HG03520 (cell line): ENCODE measurements around the gene PROM2.

ENCODE experiments used
- ATAC-seq: cut with Tn5 transposase; IDR thresholded peaks from one replicate; pipeline ENCODE4 v1.9.1; 2021; ENCODE audit warnings: mild to moderate bottlenecking, moderate library complexity; ENCODE audit not compliant: unreplicated experiment

PROM2 gene

DNA sequence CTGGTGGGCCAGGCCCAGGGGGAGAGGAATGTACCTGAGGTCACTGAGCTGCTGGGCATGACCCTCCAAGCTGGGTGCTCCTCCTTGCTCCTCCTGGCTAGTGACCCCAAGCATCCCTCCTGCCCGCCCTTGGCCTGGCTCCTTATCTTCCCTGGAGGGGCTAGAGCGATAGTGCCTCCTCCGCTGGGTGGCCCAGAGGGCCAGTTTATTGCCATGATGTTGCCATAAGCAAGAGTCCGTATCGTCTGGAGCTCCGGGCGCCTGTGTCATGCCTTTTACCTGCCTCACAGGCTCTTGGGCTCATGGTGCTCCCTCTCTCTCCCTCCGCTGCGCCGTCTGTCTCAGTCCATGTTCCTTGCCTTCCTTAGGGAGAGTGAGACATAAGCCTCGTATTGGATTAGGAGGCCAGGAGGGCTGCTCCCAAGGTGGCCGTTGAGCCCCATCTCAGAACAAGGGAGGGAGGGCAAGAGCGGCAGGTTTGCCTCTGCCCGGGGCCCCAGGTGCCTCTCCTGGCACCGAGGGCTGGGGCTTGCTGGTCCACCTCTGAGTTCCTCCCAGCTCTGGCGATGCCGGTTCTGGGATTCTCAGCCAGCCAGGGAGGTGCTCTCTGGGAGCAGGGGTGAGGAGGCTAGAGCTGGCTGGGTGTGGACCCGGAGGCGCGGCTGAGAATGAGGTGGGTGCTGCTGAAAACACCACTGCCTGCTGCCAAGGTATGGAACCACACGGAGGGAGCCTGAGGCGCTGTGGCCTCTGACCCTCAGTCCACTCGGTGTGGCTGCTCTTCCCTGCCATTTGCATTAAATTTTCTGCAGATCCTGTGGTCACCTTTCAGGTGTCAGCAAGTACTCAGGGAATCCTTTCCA is 45.5 kb downstream of the PROM2 start:
- ATAC-seq = no peak

DNA sequence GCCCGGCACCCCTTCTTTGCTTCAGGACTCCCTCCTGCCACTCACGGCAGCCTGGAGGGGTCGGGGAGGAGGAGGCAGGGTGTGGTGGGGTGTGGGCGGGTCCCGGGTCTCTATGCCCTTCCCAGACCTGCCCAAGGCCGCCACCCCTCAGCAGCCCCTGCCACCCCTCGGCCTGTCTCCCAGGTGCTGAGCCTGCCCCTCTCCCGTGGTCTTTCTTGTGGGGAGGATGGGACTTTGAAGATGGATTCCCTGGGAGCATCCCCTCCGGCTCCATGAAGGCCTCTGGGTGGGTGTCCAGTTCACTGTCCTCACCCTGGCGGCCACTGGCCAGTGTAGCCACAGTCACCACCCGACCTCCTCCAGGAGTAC is 46.1 kb downstream of the PROM2 start:
- ATAC-seq = no peak

DNA sequence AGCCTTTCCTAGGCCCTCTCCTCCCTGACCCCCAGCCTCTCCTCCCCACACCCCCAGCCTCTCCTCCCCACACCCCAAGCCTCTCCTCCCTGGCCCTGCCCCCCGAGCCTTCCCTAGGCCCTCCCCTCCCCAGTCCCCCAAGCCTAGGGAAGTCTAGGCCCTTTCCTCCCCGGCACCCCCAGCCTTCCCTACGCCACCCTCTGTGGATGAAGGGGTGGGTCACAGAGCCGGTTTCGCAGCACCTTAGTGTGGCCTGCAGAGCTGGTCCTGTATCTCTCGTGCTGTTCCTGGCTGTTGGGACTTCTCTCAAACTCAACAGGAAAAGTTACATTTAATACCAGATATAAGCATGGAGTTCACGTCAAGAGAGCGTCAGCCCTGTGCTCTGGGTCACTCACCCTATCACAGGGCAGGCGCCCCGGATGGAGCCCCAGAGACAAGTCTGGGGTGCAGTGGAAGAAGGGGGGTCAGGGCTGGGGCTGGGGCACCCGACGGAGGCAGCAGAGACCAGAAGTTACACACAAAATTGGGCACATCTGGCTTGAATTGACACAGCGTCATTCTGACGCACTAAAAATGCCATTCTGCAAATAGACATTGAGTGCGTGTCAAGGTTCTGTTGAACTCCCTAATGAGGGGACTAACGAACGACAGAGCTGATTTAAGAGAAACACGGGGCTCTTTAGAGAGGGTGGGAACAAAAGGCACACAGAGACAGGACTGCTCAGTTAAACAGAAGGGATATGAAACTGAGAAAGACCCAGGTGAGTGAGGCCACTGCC is 46.9 kb downstream of the PROM2 start:
- no peak for ATAC-seq

DNA sequence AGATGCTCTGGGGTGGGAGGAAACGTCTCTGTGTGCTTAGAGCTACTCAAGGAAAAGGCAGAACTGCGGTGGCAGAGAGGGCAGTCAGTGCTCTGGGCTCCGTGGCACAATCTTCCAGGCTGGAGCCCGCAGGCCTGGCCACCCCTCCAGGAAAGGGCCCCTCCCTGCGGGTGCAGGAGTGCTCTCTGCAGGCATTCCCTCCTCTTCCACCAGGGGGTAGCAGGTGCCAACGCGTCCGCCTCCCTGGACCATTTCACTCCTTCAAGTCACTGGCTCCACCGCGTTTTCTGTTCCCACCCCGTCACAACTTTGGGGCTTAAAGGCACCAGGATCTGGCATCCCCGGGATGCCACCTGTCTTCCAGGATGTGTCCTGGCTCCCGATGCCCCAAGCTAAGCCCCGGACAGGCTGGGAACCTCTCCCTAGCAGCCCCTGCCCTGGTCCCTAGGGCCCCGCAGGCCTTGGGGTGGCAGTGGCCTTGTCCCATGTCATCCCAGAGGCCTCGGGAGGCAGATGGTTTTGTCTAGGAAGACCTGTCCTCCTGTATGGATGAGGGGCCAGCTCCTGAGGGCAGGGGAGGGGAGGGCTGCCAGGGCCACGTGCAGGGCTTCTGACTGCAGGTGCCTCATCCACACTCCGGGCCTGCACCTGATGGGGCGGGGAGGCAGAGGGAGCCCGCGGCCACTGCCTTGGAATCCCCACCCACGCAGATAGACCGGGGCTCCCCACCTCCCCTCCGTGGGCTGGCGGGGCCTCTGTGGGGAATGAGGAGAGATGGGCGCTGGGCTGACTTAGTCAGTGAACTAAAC is 49.3 kb downstream of the PROM2 start:
- ATAC-seq = no peak

DNA sequence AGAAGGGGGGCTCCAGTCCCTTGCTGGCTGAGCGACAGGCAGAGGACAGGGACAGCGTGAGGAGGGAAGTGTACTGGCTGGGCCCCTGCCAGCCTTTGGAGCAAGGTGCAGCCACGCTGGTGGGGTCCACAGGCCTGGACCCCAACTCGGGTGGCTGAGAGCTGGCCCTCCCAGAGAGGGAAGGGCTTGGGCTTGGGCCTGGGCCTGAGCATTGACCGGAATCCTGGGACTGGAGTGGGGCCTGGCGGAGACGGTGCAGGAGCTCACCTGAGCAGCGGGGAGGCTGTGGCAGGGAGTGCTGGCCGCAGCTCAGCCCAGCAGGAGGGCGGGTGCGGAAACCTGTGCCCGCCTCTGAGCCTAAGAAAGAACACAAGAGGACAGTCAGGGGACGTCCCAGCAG is 50.8 kb downstream of the PROM2 start:
- ATAC-seq = no peak

DNA sequence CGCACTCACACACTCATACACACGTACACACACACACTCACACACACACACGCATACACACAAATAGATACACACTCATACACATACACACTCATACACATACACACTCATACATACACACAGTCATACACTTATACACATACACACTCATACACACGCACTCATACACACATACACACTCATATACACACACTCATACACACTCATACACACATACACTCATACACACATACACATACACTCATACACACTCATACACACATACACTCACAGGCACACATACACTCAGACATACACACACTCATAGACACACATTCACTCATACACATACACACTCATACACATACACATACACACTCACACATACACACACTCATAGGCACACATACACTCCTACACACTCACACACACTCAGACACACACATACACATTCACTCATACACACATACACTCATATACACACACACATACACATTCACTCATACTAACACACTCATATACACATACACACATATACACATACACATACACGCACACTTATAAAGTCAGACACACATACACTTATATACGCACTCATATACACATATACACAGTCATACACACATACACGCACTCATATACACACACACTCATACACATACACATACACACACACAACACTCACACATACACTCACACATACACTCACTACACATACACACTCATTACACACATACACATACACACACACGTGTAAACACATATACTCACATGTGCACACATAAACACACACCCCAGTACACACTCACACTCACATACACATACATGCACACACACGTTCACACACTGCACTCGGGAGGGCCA is 51.6 kb downstream of the PROM2 start:
- no peak for ATAC-seq

DNA sequence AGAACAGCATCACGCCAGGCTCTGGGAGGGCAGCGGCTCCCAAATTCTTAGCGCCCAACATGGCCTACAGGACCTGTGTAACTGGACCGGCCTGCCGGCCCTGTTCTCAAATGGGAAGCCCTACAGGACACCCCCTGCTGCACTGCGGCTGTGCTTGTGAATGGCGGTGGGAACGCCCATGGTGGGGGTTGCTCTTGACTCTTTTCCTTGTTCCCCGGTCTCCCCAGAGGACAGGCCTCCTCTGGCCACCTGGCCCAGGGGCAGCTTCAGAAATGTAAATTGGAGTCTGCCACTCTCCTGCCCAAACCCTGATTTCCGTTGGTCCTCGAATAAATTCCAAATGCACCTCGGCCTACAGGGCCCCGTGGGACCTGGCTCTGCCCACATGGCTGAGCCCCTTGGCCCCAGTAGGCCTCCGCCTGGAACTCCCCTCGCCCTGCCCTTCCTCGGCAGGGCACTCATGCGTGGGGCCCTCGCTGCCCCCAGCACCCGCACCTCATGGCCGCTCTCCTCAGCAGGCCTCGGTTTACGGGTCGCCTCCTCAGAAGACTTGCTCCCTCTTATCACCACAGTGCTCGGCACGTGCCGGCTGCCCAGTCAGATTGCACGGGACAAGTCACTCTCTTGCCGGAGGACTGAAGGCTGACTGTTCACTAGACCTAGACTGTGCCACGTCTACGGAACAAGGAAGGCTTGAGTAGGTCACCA is 52.3 kb downstream of the PROM2 start:
- ATAC-seq = no peak

DNA sequence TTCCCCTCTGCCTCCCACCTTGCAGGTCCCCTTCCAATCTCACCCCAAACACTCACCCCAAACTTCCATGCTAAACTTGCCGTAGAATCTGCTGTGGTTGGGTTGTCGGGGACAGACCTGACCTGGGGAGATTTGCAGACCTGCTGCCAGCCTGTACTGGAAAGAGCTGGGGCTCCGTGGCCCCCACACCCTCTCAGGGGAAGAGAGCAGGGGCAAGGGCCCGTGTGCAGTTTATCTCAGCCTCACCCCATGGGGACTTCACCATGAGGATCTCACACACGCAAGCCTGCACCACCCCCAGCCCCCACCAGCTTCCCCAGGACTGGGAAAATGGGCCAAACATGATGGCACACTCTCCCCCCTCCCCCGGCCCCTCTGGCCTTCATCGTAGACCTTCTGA is 53.6 kb downstream of the PROM2 start:
- ATAC-seq = no peak

DNA sequence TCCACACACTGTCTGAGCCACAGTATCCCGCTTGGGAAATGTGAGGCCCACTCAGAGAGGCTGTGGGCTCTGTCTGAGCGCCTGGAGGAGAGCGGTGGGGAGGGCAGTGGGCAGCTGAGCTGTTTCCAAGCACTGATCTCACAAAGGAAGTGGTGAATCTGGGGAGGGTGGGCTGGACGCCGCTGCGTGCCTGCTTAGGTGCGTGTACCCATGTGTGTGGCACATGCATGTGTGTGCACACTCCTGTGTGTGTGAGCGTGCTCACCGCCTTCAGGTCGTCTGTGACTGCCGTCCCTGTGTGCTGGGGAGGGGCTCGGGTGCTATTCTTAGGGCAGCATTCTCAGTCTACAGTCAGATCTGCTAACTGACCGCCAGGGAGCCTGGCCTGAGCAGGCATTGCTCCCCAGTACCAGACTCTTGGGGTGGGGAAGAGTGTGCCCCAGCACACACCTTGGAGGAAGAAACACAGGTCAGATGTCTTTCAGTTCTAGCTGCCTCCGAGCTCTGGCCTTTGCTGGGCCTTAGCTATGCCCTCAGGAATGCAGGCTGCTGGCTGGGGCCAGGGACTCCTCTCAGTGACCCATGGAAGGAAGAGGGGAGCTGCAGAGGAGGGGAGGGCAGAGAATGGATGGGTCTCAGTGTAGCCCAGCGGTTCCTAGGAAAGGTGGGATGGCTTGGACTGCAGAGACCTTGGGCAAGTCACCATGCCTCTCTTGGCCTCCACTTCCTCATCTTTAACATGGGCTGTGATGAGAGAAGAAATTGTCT is 54.3 kb downstream of the PROM2 start:
- no peak for ATAC-seq

DNA sequence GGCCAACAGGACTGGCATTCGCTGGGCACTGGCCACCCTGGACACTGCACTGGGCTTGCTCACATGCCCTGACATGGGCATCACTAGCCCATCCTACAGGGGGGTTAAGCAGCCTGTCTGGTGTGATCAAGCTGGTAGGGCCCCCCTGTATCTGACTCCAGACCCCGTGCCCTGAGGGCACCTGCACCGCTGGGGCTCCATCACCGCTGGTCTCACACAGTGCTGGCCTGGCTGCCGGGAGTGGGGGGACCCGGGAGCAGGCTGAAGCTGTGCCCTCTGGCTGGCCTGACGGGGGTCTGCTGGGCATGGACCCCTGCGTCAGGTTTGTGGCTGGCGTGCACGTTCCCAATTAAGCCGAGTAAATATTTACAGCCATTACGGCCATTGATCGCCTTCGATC is 55.2 kb downstream of the PROM2 start:
- no peak for ATAC-seq

DNA sequence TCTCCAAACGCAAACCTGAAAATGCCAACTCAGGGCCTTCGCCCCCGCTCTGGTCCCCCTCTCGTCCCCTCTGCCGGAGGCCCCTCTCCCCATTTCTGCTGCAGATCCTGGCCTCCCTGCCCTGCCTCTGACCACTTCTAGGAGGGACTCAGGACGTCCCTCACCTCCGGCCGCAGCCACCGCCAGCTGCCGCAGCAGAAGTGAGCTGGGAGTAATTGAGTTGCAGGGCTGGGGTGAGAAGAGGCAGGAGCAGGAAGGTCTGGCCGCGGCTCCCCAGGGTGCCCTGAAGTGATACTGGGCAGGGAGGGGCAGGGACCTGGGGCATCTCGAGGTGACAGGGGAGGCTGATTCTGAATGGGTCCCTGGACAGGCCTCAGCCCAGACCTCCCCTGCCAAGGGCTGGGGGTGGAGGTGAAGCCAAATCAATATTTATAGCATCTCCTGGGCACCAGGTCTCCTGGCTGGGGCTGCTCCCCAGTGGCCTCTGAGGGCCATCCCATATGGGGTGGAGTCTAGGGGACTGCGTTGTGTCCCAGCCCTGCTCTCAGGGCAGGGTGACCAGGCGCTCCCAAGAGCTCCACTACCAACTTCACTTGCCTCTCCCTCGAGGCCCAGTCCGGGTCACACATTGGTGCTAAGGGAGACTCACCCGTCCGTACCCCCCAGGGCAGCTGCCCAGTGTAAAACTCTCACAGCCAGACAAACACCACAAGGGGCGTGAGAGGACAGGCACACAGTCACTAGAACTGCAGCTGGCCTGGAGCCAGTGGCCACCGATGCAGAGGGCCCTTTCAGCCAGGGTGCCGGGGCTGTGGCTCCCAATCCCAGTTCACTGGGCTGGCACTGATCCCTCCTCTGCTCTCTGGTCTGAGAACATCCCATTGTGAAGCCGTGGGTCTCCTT is 55.9 kb downstream of the PROM2 start:
- ATAC-seq = no peak

DNA sequence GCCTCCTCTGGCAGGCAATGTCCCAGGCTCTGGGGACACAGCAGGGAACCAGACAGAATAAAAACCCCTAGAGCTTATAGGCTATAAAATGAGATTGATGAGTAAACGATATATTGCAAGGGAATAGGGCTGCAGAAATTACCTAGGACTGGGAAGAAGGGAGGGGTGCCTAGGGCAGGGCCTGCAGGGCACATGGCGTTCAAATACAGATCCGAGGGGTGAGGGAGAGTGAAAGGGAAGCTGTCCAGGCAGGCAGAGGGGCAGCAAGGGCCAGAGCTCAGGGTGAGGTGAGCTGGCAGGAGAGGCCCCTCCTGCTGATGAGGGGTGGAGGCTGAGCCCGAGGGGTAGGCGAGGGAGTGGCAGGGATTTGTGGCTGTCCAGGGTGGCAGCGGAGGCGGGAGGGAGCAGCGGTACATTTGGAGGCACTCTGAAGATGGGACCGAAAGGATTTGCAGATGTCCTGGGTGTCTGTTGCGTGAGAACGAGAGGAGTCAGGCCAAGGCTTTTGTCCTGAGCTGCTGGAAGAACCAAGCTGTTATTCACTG is 56.6 kb downstream of the PROM2 start:
- no peak for ATAC-seq

DNA sequence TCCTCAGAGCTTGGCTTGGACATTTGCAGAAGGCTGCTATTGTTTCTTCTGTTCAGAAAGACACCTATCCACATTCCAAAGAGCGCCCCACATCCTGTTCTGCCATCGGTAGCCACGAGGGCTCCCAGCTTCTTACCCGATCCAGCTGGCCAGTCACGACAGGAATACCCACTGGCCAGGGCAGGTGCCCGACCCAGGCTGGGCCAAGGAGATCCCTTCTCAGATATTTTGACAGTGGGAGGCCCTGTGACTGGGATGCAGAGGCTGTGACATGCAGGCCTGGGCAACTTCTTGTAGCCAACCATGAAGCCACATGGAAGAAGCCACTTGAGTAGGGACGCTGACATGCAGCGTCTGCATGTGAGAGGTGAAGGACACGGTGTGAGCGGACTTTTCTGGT is 57.4 kb downstream of the PROM2 start:
- no peak for ATAC-seq

DNA sequence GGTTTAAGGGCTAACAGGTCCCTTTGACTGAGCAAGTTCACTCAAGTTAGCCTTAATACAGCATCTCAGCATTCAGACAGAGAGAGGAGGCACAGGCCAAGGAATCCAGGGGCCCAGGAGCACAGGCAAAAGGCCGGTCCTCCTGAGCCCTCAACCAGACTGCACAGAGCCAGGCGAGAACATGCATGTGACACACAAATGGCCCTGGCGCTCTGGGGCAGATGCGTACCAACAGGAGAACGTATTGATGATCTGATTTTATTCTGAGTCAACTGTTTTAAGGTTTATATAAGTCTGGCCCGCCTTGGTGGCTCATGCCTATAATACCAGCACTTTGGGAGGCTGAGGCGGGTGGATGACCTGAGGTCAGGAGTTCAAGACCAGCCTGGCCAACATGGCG is 57.8 kb downstream of the PROM2 start:
- ATAC-seq = no peak

DNA sequence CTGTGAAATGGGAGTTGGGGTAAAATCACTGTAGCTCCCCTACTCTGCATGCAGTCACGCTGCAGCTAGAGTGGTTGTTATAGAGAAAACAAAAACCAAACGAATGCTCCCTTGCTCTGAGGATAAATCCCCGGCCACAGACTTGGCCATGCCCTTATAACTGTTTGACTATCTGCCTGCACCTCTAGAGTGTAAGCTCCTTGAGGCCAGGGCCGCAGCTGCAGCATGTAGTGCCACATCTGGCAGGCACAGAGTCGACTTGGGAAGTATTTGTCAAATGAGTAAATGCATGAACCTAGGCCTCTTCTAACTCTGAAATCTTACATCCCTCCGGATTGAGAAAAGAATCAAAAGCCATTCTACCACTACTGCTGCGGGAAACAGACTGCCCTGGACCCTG is 58.8 kb downstream of the PROM2 start:
- ATAC-seq = no peak

DNA sequence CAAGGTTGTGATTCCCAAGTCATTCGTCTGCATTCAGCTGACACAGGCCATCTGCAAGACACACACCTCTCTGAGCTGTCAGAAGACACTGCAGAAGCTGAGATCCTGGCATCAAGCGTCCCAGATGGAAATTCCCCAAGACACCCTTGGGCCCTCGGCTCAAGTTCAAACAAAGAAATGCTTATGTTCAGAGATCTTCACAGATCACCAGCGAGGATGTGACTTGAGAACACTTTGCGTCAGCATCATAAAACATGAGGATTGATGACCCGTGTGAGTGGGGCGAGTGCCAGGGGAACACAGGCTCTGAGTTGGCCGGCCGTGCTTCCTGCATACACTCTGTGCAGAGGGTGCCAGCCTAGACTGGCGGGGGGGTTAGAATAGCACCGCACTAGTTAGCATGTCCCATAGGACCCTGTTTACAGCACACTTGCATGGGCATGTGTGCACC is 59.7 kb downstream of the PROM2 start:
- no peak for ATAC-seq

DNA sequence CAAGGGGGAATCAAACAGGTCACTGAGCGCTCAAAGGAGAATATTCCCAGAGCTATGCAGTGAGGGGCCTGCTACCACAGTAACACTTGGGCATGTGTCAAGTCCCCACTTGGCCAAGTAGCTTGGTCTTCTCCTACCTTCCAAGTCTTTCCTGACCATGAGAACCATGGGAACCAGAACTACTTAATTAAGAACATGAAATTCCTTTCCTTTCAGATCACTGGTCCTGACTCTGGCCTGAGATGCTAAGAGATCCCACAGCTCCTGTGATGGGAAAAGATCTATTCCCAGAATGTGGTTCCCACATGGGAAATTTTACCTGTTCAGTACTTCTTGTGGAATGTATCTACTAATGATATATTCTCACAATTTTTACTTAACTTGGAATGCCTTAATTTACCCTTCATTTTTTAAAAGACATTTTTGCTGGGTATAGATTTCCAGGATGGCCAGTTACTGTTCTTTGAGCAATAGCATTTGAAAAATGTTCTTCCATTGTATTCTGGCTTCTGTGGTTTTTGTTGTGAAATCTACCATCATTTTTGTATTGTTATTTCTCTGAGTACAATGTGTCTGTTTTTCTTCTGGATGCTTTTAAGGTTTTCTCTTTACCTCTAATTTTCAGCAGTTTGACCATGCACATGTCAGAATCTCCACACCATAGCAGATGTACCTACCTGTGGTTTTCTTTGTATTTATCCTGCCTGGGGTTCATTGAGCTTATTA is 60.8 kb downstream of the PROM2 start:
- ATAC-seq = no peak
